NB4 (cell line): ENCODE results near the gene AK9.

Source experiments
- CTCF ChIP-seq: IDR thresholded peaks from one replicate; pipeline ENCODE4 v1.5.1; 2012; ENCODE audit warnings: low read depth, low read length
- MAX ChIP-seq: IDR thresholded peaks from 2 replicates; pipeline ENCODE4 v1.6.1; 2011; ENCODE audit warnings: low read depth, low read length
- MYC ChIP-seq: IDR thresholded peaks from 2 replicates; pipeline ENCODE4 v1.6.1; 2011; ENCODE audit warnings: low read depth, low read length
- POLR2A ChIP-seq: IDR thresholded peaks from 2 replicates; pipeline ENCODE4 v1.6.1; 2011; ENCODE audit warnings: mild to moderate bottlenecking; ENCODE audit not compliant: insufficient read length; ENCODE audit errors: extremely low read depth

- TF ChIP-seq CTCF, result no peak
- TF ChIP-seq POLR2A, result no peak
- no peak for TF ChIP-seq MAX
- no peak for TF ChIP-seq MYC
These were observed 230.7 kb downstream of the AK9 start for GRCh38 chr6:109460161-109460829.
